ENCODE data around the gene GSTM2.
"Not testable (repeated sequence)": the region's sequence is repeated elsewhere in the genome, so short reads cannot be mapped to it uniquely, and the experiment has no call there.

Gene GSTM2

GRCh38 chr1:109643385-109644230 lies 24.2 kb upstream of the GSTM2 start:
- peak in 32 of 58 donors; percentile 16 to 73 (median 42) for DNase-seq

- no peak for DNase-seq
These were observed 23.2 kb upstream of the GSTM2 start for GRCh38 chr1:109644670-109645069.

- peak in 2 of 58 donors; percentile 23 to 32 for DNase-seq
These were observed 18.4 kb upstream of the GSTM2 start for GRCh38 chr1:109649491-109649914.

- no peak for DNase-seq
These were observed 17.2 kb upstream of the GSTM2 start for GRCh38 chr1:109650609-109651008.

GRCh38 chr1:109652402-109652801 lies 15.5 kb upstream of the GSTM2 start:
- no peak for DNase-seq

- no peak for DNase-seq
These were observed 14.6 kb upstream of the GSTM2 start for GRCh38 chr1:109653306-109653705.

- no peak for DNase-seq
These were observed 13.3 kb upstream of the GSTM2 start for GRCh38 chr1:109654519-109654918.

- DNase-seq, result peak in 55 of 58 donors; percentile 26 to 90 (median 68)
These were observed 12.0 kb upstream of the GSTM2 start, which contains the start of gene GSTM4 for GRCh38 chr1:109655615-109656519. Gene GSTM4 (plus strand): TSS chr1:109656099. CDS start chr1:109656390, 291 bp downstream.

GRCh38 chr1:109657395-109657794 lies 10.5 kb upstream of the GSTM2 start:
- DNase-seq, result no peak

- no peak for DNase-seq
These were observed 9.9 kb upstream of the GSTM2 start for GRCh38 chr1:109657970-109658369.

GRCh38 chr1:109658533-109659042 lies 9.3 kb upstream of the GSTM2 start:
- DNase-seq, result no peak

GRCh38 chr1:109659145-109659544 lies 8.7 kb upstream of the GSTM2 start:
- no peak for DNase-seq

GRCh38 chr1:109659997-109660690 lies 7.7 kb upstream of the GSTM2 start:
- no peak for DNase-seq

GRCh38 chr1:109660691-109661026 lies 7.2 kb upstream of the GSTM2 start:
- not testable (repeated sequence) for DNase-seq

GRCh38 chr1:109661391-109661790 lies 6.5 kb upstream of the GSTM2 start:
- DNase-seq, result no peak

GRCh38 chr1:109664671-109665070 lies 3.2 kb upstream of the GSTM2 start:
- no peak for DNase-seq

- DNase-seq, result no peak
These were observed 392 bp downstream of the GSTM2 start for GRCh38 chr1:109668123-109668775.

- DNase-seq, result no peak
These were observed 1.5 kb downstream of the GSTM2 start for GRCh38 chr1:109669246-109669948.

GRCh38 chr1:109669949-109670302 lies 2.1 kb downstream of the GSTM2 start:
- not testable (repeated sequence) for DNase-seq

- DNase-seq, result no peak
These were observed 3.2 kb downstream of the GSTM2 start for GRCh38 chr1:109671067-109671466.
